ENCODE measurements around the gene EIF3I. TPM values are rescaled to one million over a fixed set of nuclear protein-coding genes. Genes with fewer than 3 reads are reported as not detected.

Gene EIF3I
- total and polyA plus RNA-seq, 2 of the 13 experiments (the other 11 are each of a cell fraction or from before 2014, with no cell fraction given), result 210 to 223 TPM

- TF ChIP-seq PRDM10 (CRISPR knock-in tag; IDR thresholded peaks at IDR 0.05; ENCODE audit: low read depth) (peak; percentile 23; the same call in 1 of the 2 replicates), KLF9 (CRISPR knock-in tag; IDR thresholded peaks at IDR 0.05; ENCODE audit: low read depth) (no peak), MXD4 (CRISPR knock-in tag; IDR thresholded peaks at IDR 0.05) (peak; percentile 36), RFX5 (IDR thresholded peaks at IDR 0.05; ENCODE audit: low read depth, low read length) (no peak; the same call in 1 of the 2 replicates), ETS1 (CRISPR knock-in tag; IDR thresholded peaks at IDR 0.05) (no peak), ATF6 (CRISPR knock-in tag; conservative IDR thresholded peaks at IDR 0.05) (no peak), MEIS2 (CRISPR knock-in tag; IDR thresholded peaks at IDR 0.05) (no peak), ATAD3A (CRISPR knock-in tag; IDR thresholded peaks at IDR 0.05) (no peak), ZFP37 (CRISPR knock-in tag; IDR thresholded peaks at IDR 0.05; ENCODE audit: borderline replicate concordance) (no peak), ZNF644 (CRISPR knock-in tag; IDR thresholded peaks at IDR 0.05; ENCODE audit: low read depth) (no peak), REPIN1 (CRISPR knock-in tag; IDR thresholded peaks at IDR 0.05; ENCODE audit: borderline replicate concordance, low read depth) (no peak), GTF2F1 (IDR thresholded peaks at IDR 0.05; ENCODE audit: low read length) (no peak), ZNF3 (CRISPR knock-in tag; IDR thresholded peaks at IDR 0.05) (no peak), SAP130 (CRISPR knock-in tag; IDR thresholded peaks at IDR 0.05; ENCODE audit: low read depth) (peak; percentile 98), HMGXB3 (CRISPR knock-in tag; IDR thresholded peaks at IDR 0.05; ENCODE audit: borderline replicate concordance) (0 out of 2 replicates have a peak, but pooled peaks have one; percentile 45), ZNF280B (CRISPR knock-in tag; IDR thresholded peaks at IDR 0.05; ENCODE audit: borderline replicate concordance) (peak; percentile 37; the same call in 1 of the 2 replicates), ISL2 (CRISPR knock-in tag; IDR thresholded peaks at IDR 0.05) (no peak; the same call in 1 of the 2 replicates)
These were observed at the start of gene EIF3I, which contains the start of gene TMEM234 (continued) for GRCh38 chr1:32221980-32222755.

Data from HepG2 (cell line).